Activated T-helper 1 cell treated with anti-CD3 and anti-CD28 coated beads, Interleukin-12 subunit alpha, Interleukin-12 subunit beta, Interleukin-2, Interleukin-4 antibody, amounts not matched to agents 30 ng/mL and 10 ng/mL and 1 ng/mL, durations not matched to agents 14 hours and 24 hours and 36 hours (primary cell): Measurements from ENCODE around the gene GALNT9. TPM values are rescaled to one million over a fixed set of nuclear protein-coding genes. Genes with fewer than 3 reads are reported as not detected.
"Not testable (repeated sequence)": the region's sequence is repeated elsewhere in the genome, so short reads cannot be mapped to it uniquely, and the experiment has no call there.

ENCODE experiments used
- DNase-seq: peaks from one replicate; pipeline ENCODE4 v3.0.0; 2021; ENCODE audit warnings: low spot score
- H3K27ac Mint-ChIP-seq: one replicate; pipeline ENCODE4 v1.8.0; 2021; ENCODE audit warnings: mild to moderate bottlenecking, mixed read lengths
- H3K27me3 Mint-ChIP-seq: one replicate; pipeline ENCODE4 v1.8.0; 2022; ENCODE audit warnings: mild to moderate bottlenecking, moderate library complexity, mixed read lengths; ENCODE audit not compliant: insufficient read depth
- H3K36me3 Mint-ChIP-seq: one replicate; pipeline ENCODE4 v1.8.0; 2021; ENCODE audit warnings: low read depth, mixed read lengths
- H3K4me1 Mint-ChIP-seq: one replicate; pipeline ENCODE4 v1.8.0; 2021; ENCODE audit warnings: low read depth, mixed read lengths
- H3K4me3 Mint-ChIP-seq: one replicate; pipeline ENCODE4 v1.8.0; 2021; ENCODE audit warnings: mild to moderate bottlenecking, moderate library complexity, mixed read lengths
- H3K9me3 Mint-ChIP-seq: one replicate; pipeline ENCODE4 v1.8.0; 2021; ENCODE audit warnings: mixed read lengths
- intact Hi-C: fragments of 100-400 bp; cut with micrococcal nuclease; formaldehyde crosslinking; loops from one replicate; pipeline ENCODE4 v1.15.1; 2024
- total RNA-seq: library from RNA; stranded (reverse); gene quantifications from 2 replicates; pipeline ENCODE4 v1.2.3, GENCODE V29; 2022

Gene GALNT9
- total RNA-seq, 1 donor from 2014 or later, result not detected

DNA sequence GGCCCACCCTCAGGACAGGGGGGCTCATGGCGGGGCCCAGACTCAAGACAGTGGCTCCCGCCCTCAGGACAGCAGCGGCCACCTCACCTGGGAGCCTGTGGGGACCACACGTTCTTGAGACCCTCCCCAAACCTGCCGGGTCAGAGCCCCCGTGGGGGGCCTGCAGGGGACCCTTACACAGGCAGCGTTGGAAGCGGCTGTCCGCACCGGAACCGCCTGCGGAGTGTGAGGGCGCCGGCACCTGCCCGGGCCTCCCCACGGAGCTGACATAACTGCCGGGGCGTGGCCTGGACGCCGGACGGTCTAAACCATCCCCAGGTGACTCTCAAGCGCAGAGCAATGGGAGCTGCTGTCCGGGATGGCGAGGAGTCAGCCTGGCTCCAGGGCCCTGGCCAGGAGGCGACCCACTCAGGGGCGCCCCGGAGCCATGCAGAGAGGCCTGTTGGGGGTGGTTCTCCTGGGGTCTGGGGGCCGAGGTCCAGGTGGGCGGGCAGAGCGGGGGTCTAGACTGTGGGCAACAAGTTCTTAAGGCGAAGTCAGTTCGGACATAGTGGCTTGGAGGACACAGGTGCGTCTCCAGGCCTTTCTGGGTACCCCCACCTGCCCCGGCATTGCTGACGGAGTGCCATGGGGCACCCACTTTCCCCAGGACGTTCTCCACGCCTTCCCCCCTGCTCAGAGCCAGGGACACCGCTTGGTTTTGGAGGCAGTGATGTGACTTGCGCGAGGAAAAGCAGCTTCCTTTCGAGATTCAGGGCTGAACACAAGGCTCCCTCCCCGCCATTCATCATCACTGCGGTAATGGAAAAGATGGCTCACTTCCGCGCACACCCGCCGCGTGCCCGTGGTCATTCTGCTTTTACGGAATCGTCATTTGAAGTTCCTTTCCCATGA, 23.2 kb downstream of the GALNT9 start:
- Mint-ChIP-seq H3K9me3 (peaks cover 24% of the 10 kb centered on the region), H3K4me1 (no peaks in the 10 kb centered on the region), H3K4me3 (no peak overlapping the region), H3K36me3 (no peaks in the 10 kb centered on the region), H3K27ac (no peak overlapping the region), H3K27me3 (no peaks in the 10 kb centered on the region)
- no peak for DNase-seq
- intact Hi-C loops, result no loop called here

DNA sequence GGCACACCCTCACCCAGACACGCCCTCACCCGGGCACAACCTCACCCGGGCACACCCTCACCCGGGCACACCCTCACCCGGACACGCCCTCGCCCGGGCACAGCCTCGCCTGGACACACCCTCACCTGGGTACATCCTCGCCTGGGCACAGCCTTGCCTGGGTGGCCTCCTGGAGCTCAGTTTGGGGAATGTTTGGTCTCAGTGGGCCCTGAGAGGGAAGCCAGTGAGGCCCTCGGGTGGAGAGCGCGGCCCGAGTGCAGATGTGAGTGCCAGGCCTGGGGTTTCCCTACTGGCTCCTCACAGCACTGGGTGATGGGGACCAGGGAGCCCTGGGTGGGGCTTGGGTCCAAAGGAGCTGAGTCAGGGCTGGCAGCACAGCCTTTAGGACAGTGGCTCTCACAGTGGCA, 23.8 kb downstream of the GALNT9 start:
- H3K36me3 Mint-ChIP-seq, result no peaks in the 10 kb centered on the region
- H3K27ac Mint-ChIP-seq, result no peak overlapping the region
- peaks cover 18% of the 10 kb centered on the region for H3K9me3 Mint-ChIP-seq
- H3K27me3 Mint-ChIP-seq, result no peaks in the 10 kb centered on the region
- no peak for DNase-seq
- intact Hi-C loops, result no loop called here
- no peaks in the 10 kb centered on the region for H3K4me1 Mint-ChIP-seq
- H3K4me3 Mint-ChIP-seq, result no peak overlapping the region

DNA sequence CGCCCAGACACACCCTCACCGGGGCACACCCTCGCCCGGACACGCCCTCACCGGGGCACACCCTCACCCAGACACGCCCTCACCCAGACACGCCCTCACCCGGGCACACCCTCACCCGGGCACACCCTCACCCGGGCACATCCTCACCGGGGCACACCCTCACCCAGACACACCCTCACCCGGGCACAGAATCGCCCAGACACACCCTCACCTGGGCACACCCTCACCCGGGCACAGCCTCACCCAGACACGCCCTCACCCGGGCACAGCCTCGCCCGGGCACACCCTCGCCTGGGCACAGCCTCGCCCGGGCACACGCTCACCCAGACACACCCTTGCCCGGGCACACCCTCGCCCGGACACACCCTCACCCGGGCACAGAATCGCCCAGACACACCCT, 24.5 kb downstream of the GALNT9 start:
- H3K27me3 Mint-ChIP-seq, intact Hi-C loops, H3K4me3 Mint-ChIP-seq, H3K4me1 Mint-ChIP-seq, H3K27ac Mint-ChIP-seq, DNase-seq, H3K36me3 Mint-ChIP-seq: not testable (repeated sequence)
- peaks cover 18% of the 10 kb centered on the region for H3K9me3 Mint-ChIP-seq

DNA sequence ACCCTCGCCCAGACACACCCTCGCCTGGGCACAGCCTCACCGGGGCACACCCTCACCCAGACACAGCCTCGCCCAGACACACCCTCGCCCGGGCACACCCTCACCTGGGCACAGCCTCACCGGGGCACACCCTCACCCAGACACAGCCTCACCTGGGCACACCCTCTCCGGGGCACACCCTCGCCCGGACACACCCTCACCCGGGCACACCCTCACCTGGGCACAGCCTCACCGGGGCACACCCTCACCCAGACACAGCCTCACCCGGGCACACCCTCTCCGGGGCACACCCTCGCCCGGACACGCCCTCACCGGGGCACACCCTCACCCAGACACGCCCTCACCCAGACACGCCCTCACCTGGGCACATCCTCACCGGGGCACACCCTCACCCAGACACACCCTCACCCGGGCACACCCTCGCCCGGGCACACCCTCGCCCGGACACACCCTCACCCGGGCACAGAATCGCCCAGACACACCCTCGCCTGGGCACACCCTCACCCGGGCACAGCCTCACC, 25.5 kb downstream of the GALNT9 start:
- intact Hi-C loops, H3K4me1 Mint-ChIP-seq, DNase-seq, H3K27ac Mint-ChIP-seq, H3K4me3 Mint-ChIP-seq, H3K36me3 Mint-ChIP-seq, H3K27me3 Mint-ChIP-seq: not testable (repeated sequence)
- H3K9me3 Mint-ChIP-seq, result peaks cover 13% of the 10 kb centered on the region

DNA sequence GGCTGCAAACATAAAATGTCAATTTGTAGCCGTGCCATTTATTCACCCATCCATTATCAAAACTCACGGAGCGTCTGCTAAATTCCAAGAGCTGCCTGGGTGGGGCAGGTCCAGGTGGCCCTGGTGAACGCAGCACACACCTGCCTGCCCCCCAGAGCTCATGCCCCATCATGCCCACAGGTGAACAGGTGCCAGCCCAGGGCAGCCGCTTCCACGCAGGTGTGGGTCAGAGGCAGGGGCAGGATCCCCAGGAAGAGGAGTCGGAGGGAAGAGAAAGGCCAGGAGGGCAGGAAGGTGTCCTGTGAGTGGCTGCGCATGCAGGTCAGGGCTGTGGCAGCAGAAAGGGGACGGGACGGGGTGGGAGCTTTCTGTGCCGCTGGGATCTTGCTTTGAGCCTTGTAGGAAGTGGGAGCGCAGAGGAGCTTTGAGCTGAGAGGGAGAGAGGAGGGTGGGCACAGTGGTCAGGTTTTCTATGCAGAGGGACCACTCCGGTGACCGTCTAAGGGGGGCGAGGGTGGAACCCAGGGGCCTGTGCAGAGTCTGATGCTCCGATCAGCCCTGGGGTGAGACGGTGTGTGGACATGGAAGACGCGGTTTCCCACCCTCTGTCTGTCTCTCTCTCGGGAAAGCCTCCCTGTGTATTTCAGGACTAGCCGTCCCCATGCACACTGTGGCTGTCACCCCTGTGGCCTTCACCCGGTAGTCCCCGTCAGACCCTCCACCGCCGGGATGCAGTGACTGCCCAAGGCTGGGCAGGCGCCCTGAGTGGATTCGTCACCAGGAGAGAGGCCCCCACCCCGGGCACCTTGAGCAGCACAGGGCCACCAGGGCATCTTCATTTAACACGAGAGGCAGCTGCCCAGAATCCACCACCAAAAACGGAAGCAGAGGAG, 26.7 kb downstream of the GALNT9 start:
- Mint-ChIP-seq H3K9me3 (peaks cover 10% of the 10 kb centered on the region), H3K27me3 (no peaks in the 10 kb centered on the region), H3K4me3 (no peak overlapping the region), H3K36me3 (no peaks in the 10 kb centered on the region), H3K27ac (no peak overlapping the region), H3K4me1 (no peaks in the 10 kb centered on the region)
- intact Hi-C loops, result no loop called here
- no peak for DNase-seq

DNA sequence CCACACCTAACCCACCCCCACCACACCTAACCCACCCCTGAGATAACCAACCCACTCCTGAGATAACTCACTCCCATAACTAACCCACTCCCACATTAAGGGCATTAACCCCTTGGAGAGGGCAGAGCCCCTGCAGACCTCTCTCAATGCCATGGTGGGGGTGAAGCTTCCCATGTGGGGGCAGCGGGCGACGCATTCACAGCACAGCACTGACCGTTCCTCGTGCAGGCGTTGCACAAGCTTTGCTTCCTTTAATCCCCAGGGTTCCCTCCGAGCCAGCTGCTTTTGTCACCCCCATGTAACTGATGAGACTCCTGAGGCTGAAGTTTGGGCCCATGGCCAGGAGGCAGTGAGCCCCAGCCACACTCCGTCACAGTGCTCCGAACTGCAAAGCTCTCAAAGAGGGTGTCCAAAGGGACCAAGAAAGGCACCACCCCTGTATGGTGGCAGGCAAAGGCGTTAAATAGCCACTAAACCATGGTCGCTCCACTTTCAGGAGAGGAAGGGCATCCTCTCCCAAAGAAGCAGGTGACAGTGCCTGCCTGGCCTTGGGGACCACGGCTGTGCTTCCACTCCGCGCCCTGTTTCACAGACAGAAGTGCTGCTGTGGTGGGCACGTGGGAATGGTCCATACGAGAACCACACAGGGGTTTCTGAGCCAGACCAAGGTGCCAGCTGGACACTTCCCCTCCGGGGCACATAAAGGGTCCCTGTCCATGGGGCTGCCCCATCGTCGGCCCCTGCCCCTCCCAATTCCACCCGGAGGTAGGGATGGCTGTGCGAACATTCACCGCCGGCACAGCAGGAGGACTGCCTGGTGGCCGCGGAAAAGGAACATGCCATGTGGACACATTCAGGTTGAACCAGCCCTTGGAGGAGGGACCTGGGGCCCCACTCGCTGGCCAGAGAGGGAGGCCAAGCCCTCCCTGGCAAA, 28.3 kb downstream of the GALNT9 start:
- Mint-ChIP-seq H3K4me1 (no peaks in the 10 kb centered on the region), H3K27me3 (no peaks in the 10 kb centered on the region), H3K27ac (no peak overlapping the region), H3K9me3 (no peaks in the 10 kb centered on the region), H3K4me3 (no peak overlapping the region), H3K36me3 (no peaks in the 10 kb centered on the region)
- no peak for DNase-seq
- intact Hi-C loops, result no loop called here

DNA sequence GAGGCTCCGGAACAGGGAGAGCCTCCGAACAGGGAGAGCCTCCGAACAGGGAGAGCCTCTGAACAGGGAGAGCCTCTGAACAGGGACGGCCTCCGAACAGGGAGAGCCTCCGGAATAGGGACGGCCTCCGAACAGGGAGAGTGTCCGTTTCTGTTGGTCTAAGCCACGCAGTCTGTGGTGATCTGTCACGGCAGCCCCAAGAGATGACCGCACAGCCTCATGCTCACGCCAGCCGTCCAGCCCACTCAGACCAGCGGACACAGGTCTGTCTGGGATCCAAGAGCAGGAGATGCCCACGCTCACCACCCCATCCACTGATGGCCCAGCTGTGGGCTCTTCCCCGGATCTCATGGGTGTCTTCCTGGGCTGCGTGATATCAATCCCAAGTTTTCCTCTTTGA, 33.3 kb downstream of the GALNT9 start:
- Mint-ChIP-seq H3K36me3 (no peaks in the 10 kb centered on the region), H3K27me3 (no peaks in the 10 kb centered on the region), H3K4me1 (no peaks in the 10 kb centered on the region), H3K27ac (no peak overlapping the region), H3K4me3 (no peak overlapping the region), H3K9me3 (peaks cover 4% of the 10 kb centered on the region)
- intact Hi-C loops, result no loop called here
- no peak for DNase-seq

DNA sequence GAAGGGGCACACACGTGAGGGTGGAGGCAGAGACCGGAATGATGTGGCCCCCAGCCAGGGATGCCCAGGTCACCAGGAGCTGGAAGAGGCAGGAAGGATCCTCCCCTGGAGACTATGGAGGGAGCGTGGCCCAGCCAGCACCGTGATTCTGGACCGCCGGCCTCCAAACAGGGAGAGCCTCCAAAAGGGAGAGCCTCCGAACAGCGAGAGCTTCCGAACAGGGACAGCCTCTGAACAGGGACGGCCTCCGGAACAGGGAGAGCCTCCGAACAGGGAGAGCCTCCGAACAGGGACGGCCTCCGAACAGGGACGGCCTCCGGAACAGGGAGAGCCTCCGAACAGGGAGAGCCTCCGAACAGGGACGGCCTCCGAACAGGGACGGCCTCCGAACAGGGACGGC, 33.8 kb downstream of the GALNT9 start:
- H3K27ac Mint-ChIP-seq, H3K36me3 Mint-ChIP-seq, H3K4me1 Mint-ChIP-seq, H3K27me3 Mint-ChIP-seq, H3K4me3 Mint-ChIP-seq, DNase-seq, intact Hi-C loops, H3K9me3 Mint-ChIP-seq: not testable (repeated sequence)

DNA sequence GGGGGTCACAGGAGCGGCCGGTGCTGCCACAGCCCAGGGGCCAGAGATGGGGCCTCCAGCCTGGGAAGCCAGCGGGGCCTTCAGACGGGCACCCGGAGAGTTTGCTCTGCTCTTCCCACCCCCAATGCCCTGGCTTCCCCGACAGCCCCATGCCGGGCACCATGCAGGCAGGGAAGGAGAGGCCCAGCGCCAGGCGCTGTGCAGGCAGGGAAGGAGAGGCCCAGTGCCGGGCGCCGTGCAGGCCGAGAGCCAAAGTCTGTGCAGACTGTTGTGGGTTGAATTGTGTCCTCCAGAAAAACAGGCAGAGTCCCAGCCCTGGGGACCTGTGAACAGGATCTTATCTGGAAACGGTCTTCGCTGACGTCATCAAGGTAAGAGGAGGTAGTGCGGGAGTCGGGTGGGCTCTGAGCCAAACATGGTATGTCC, 34.3 kb downstream of the GALNT9 start:
- no peak for DNase-seq
- Mint-ChIP-seq H3K27me3 (no peaks in the 10 kb centered on the region), H3K4me1 (no peaks in the 10 kb centered on the region), H3K36me3 (no peaks in the 10 kb centered on the region), H3K9me3 (peaks cover 4% of the 10 kb centered on the region), H3K27ac (no peak overlapping the region), H3K4me3 (no peak overlapping the region)
- intact Hi-C loops, result no loop called here

DNA sequence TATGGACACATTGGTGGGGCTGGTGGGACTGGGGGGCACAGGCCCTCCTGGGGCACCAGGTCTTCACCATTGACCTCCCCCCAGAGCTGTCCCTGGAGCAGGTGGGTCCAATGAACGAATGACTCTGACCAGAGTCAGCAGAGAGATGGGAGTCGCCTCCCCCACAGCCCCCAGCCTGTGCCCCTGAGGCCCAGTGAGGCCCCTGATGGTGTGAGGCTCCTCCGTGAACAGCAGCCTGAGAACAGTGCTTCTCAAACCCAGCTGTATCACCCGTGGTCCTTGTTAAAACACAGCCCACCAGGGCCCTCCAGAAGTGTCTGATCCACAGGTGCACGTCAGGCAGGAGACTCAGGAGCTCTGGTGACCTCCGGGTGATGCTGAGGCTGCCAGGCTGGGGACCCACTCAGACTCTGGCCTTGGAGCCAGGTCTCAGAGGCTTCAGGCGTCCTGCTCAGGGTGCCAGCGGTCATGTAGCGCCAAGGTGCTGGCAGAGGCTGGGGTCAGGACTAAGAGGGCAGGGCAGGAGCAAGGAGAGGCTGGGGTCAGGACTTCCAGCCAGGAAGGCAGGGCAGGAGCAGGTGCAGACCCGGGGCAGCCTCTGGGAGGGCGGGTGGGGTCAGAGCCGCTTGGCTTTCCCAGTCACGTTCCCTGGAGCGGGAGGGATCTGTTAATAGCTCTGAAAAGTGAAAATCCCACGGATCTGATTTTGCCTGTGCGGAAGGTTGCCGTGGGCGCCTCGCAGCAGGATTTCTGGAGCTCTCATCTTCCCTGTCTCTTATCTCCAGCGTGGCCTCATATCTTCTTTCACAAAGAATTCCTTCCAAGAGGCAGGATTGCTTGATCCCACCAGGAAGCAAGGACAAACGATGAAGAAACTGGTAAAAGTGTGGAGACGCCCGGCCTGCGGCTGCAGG, 35.0 kb downstream of the GALNT9 start:
- H3K4me3 Mint-ChIP-seq, result no peak overlapping the region
- H3K9me3 Mint-ChIP-seq, result peaks cover 4% of the 10 kb centered on the region
- H3K36me3 Mint-ChIP-seq, result no peaks in the 10 kb centered on the region
- no peak for DNase-seq
- no peak overlapping the region for H3K27ac Mint-ChIP-seq
- intact Hi-C loops, result no loop called here
- no peaks in the 10 kb centered on the region for H3K4me1 Mint-ChIP-seq
- no peaks in the 10 kb centered on the region for H3K27me3 Mint-ChIP-seq

DNA sequence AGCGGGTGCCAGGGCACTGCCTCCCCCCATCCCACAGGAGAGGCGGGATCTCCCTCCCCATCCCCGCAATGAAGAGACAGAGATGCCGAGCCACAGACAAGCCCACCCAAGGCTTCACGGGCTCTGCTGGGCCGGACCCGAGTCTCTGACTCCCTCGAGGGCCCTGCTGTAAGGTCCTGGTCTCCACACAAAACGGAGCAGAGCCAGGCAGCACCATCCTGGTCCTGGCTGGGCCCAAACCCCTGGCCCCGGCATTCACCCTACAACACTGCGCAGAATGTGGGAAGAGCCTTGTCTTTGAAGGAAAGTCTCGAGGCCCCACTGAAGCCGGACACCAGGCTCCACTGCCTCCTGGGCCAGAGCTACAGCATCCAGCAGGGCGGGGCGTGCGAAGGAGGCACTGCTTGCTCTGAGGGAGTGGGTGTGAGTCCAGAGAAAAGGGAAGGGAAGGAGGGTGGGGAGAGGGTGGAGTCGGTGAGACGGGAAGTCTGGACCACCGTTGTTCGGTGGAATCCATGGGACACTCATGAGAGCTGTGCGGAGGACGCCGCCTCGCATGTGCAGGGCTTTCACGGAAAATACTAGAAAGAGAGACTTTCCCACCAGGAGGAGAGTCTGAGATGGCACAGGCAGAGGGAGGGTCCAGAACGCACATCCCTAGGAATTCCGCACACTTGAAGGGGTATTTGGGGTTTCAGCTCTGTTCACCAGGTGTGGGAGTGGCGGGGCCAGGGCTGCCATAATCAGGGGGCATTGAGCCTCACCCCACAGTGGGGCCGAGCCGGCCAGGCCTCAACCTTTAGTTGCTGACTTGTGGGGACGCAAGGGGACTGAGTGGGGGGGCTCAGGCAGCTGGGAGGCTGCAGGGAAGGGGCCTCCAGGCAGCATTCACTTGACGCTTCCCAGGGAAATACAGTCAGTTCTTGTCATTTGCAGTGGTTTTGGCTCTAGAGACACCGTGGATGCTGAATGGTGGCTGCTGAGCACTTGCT, 36.8 kb downstream of the GALNT9 start:
- H3K9me3 Mint-ChIP-seq, result peaks cover 4% of the 10 kb centered on the region
- no peaks in the 10 kb centered on the region for H3K36me3 Mint-ChIP-seq
- H3K4me1 Mint-ChIP-seq, result no peaks in the 10 kb centered on the region
- no peak for DNase-seq
- H3K27me3 Mint-ChIP-seq, result no peaks in the 10 kb centered on the region
- no peak overlapping the region for H3K4me3 Mint-ChIP-seq
- intact Hi-C loops, result no loop called here
- no peak overlapping the region for H3K27ac Mint-ChIP-seq
